ENCODE measurements around the gene EPC2.

Gene EPC2

GRCh38 chr2:148816176-148816575 lies 171.6 kb downstream of the EPC2 start:
- DNase-seq = no peak

GRCh38 chr2:148817210-148817708 lies 172.7 kb downstream of the EPC2 start:
- DNase-seq = no peak

- DNase-seq = no peak
Observed at GRCh38 chr2:148819019-148819585, 174.6 kb downstream of the EPC2 start.

- no peak for DNase-seq
Observed at GRCh38 chr2:148824190-148824589, 179.6 kb downstream of the EPC2 start.

- DNase-seq = no peak
Observed at GRCh38 chr2:148826791-148827190, 182.2 kb downstream of the EPC2 start.

- no peak for DNase-seq
Observed at GRCh38 chr2:148828941-148829340, 184.4 kb downstream of the EPC2 start.

- DNase-seq = no peak
Observed at GRCh38 chr2:148829618-148830017, 185.1 kb downstream of the EPC2 start.

- DNase-seq = no peak
Observed at GRCh38 chr2:148832637-148833036, 188.1 kb downstream of the EPC2 start.
